Nucleus accumbens (tissue), 56 donors: ENCODE data around the gene EHBP1L1.
"Not testable (repeated sequence)": the region's sequence is repeated elsewhere in the genome, so short reads cannot be mapped to it uniquely, and the experiment has no call there.

Source experiments
- DNase-seq, 56 donors: peaks; one replicate each; lab custom pipeline; 2025; lab: John Stamatoyannopoulos, UW

The EHBP1L1 gene

DNA sequence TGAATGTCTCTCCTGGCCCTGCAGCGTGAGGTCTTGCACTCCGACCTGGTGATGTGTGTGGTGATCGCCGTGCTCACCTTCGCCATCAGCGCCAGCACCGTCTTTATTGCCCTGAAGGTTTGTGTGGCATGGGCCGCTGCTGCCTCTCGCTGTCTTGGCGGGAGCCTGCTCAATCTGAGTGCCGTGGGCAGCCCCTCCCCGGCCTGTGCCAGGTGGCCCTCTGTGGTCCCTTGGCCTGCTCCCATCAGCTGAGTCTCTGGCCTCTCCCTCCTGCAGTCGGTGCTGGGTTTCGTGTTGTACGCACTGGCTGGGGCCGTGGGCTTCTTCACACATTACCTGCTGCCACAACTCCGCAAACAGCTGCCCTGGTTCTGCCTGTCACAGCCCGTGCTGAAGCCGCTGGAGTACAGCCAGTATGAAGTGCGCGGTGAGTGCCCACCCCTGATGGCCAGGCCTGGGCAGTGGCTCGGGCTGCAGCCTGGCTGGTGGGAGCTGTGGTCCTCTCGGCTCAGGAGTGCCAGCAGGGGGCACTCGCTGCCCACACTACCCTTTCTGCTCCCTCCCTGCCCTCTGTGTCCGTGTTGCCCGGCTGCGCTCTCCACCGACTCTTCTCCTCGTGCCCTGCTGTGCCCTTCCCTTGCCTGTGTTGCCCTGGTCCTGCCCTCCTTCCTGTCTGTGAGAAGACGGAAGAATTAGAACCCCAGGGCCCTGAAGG is 49.9 kb downstream of the EHBP1L1 start:
- peak in 50 of 56 donors; percentile 11 to 78 (median 49) for DNase-seq

DNA sequence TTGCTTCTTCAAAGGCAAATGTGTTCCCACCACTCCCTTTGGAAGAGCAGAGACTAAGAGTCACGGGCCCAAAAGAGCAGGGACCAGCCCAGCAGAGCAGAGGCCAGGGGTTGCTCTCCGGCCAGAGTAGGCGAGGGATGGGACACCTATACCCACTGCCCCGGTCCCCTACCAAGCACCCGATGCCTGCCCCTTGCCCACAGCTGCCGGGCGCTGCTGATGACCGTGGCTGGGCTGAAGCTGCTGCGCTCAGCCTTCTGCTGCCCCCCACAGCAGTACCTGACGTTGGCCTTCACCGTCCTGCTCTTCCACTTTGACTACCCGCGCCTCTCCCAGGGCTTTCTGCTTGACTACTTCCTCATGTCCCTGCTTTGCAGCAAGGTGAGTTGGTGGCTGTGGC is 51.3 kb downstream of the EHBP1L1 start:
- no peak for DNase-seq

DNA sequence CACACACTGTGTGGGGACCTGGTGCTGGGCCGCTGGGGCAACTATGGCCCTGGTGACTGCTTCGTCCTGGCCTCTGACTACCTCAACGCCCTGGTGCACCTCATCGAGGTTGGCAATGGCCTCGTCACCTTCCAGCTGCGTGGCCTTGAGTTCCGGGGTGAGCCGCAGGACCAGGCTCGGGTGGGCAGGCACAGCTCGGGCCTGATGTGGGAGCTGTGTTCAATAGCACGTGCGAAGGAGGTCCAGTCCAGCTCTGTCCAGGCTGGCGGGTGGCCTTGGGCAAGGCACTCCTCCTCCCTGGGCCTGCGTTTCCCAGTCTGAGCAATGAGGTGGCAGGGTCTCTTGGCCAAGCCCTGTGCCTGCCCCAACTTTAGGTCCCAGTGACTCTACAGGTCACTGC is 53.7 kb downstream of the EHBP1L1 start:
- DNase-seq, result no peak

DNA sequence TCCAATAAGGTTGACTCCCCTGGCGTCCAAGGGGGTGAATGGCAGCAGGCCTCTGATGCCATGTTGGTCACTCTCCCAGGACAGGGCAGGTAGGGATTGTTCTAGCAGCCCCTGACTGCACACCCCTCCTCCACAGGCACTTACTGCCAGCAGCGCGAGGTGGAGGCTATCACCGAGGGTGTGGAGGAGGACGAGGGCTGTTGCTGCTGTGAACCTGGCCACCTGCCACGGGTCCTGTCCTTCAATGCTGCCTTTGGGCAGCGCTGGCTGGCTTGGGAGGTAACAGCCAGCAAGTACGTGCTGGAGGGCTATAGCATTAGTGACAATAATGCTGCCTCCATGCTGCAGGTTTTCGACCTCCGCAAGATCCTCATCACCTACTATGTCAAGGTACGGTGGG is 54.4 kb downstream of the EHBP1L1 start:
- DNase-seq, result no peak

DNA sequence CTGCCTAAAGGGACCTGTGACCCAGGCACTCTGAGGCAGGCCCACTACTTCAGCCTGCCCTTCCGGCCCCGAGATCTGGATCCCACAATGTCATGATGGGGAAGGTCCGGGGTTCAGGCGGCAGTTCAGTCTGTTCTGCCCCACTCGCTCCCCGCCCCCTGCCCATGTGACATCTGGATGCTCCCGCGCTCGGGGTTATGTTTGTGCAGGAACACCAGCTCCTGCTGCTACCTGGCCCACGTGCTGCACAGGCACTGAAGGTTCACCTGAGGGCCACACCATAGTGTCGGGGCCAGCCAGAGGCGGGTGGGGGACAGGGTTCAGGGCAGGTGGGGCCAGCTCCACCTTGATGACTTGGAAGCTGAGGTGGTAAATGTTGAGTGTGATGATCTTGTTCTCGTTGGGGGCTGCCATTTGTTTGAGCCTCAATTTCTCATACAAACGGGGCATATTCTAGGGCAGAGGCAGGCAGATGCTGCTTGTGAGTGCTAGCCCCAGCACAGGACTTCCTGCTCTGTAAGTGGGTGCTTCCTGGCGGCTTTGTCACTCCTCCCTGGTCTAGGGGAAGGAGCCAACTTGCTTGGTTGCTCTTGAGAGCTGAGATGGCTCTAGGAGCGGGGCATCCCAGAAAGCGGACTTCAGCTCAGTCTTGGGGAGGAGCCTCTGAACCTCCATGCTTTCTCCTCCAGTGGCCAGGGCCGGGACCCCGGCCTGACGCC is 57.7 kb downstream of the EHBP1L1 start:
- no peak for DNase-seq

DNA sequence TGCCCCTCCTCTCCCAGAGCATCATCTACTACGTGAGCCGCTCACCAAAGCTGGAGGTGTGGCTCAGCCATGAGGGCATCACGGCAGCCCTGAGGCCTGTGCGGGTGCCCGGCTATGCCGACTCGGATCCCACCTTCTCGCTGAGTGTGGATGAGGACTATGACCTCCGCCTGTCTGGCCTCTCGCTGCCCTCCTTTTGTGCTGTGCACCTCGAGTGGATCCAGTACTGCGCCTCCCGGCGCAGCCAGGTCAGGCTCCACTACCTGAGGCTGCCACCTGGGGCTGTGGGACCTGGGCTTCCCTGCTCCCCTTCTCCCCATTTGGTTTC is 58.2 kb downstream of the EHBP1L1 start:
- no peak for DNase-seq

DNA sequence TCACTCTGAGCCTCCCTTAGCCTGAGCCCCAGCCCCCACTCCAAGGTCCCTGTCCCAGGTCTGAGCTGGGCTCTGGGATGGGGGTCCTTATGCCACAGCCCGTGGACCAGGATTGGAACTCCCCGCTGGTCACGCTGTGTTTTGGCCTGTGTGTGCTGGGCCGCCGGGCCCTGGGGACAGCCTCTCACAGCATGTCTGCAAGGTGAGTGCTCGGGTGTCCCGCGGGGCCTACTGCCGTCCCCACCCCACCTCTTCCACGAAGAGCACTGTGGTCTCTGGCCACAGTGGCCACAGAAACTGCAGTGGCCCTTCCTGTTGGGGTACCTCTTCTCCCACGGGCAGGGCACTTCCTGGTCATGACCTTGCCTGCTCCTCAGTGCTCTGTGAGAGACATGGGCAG is 58.6 kb downstream of the EHBP1L1 start:
- DNase-seq, result no peak

DNA sequence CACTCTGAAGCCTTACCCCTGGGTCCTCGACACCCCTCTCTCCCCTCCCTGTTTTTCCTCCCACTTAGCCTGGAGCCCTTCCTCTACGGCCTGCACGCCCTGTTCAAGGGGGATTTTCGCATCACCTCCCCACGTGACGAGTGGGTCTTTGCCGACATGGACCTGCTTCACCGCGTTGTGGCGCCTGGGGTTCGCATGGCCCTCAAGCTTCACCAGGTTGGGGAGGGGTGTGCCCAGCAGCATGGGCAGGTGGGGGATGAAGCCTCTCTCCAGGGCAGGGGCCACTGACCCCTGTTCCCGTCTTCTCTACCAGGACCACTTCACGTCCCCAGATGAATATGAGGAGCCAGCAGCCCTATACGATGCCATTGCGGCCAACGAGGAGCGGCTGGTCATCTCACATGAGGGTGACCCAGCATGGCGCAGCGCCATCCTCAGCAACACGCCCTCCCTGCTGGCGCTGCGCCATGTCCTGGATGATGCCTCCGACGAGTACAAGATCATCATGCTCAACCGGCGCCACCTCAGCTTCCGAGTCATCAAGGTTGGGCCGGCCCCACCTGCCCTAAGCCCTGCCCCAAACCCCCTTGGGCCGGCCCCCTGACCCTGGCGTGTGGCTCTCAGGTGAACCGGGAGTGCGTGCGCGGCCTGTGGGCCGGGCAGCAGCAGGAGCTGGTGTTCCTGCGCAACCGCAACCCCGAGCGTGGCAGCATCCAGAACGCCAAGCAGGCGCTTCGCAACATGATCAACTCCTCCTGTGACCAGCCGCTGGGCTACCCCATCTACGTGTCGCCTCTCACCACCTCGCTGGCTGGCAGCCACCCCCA is 59.3 kb downstream of the EHBP1L1 start:
- no peak for DNase-seq

DNA sequence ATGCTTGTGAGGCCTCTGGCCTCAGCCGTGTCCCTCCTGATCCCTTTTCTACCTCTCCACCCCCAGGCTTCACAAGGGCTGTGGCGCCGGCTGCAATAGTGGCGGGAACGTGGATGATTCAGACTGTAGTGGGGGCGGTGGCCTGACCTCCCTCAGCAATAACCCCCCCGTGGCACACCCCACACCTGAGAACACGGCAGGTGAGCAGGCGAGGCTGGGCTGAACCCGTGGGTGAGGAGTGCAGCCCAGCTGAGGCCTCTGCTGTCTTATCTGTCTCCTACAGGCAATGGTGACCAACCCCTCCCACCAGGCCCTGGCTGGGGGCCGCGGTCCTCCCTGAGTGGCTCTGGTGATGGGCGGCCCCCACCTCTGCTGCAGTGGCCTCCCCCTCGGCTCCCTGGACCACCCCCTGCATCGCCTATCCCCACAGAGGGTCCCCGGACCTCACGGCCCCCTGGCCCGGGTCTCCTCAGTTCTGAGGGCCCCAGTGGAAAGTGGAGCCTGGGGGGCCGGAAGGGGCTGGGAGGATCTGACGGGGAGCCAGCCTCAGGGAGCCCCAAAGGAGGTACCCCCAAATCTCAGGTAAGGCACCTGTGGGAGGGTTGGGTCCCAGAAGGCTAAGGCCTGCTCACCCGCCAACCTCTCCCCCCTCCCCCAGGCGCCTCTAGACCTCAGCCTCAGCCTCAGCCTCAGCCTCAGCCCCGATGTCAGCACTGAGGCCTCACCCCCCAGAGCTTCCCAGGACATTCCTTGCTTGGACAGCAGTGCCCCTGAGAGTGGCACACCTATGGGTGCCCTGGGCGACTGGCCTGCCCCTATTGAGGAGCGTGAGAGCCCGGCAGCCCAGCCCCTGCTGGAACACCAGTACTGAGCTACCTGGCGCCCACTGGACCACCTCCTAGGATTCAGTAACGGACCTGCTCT is 60.5 kb downstream of the EHBP1L1 start:
- no peak for DNase-seq

DNA sequence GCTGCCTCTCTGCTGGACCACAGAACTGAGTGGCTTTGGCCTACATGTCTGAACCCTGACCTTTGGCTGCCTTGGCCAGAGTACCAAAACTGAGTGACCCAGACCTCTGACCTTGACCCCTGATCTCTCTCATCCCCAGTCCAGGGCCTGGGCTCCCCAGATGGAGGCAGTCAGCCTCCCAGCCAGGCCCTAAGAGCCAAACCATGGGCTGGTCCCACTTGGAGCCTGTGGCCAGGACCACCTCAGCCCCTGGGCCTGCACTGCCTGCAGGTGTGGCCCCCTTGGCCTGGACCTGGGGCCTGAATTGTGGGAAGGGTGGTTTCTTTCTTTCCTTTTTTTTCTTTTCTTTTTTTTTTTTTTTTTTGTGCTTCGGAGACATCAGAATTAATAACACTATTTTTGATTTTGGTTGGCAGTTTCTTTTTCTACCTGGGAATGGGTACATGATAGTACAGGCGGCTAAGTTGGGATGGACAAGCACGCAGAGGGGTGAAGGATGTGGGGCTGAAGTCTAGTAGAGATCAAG is 61.2 kb downstream of the EHBP1L1 start:
- DNase-seq, result no peak

DNA sequence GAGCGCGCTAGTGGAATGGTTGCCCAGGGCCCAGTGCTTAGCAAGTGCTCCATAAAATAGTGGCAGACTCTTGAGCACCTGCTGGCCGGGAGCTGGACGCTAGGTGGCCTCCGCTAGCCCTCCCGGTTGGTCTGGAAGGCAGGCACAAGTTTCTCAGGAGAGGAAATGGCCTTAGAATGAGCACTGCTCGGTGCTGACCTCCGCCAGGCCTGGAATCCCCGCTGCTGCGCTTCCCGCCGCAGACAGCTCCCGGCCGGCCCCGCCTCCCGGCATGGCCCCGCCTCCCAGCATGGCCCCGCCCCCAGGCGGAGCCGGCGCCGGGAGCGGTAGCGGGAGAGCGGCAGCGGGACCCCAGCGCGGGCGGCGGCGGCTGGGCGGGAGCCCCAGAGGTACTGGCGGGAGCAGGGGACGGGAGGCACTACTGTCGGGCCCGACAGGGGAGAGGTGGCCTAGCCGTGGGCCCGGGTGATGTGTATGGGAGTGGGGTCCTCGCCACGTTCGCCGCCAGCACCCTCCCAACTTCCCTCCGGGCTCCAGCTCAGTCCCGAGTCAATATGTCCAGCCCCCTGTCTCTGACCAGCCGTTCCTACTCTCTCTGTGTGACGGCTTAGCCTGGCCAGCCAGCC is 62.1 kb downstream of the EHBP1L1 start, which contains the start of gene SIPA1:
Gene SIPA1 (plus strand): TSS at position 308 of the 626 bp plus-strand sequence. CDS start 2,821 bp downstream, outside the sequence.
- peak in 46 of 56 donors; percentile 8 to 76 (median 42) for DNase-seq

DNA sequence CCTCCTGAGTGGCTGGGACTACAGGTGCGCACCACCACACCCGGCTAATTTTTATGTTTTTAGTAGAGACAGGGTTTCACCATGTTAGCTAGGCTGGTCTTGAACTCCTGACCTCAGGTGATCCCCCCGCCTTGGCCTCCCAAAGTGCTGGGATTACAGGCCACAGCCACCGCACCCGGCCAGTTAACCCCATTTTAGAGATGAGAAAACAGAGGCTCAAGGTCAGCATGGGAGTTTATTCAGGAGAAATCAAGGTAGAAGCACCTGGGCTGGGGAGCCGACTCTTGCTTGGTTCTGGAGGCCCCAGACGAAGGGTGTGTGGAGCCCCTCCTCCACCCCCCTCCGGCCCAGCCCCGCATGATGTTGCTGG is 63.4 kb downstream of the EHBP1L1 start:
- not testable (repeated sequence) for DNase-seq

DNA sequence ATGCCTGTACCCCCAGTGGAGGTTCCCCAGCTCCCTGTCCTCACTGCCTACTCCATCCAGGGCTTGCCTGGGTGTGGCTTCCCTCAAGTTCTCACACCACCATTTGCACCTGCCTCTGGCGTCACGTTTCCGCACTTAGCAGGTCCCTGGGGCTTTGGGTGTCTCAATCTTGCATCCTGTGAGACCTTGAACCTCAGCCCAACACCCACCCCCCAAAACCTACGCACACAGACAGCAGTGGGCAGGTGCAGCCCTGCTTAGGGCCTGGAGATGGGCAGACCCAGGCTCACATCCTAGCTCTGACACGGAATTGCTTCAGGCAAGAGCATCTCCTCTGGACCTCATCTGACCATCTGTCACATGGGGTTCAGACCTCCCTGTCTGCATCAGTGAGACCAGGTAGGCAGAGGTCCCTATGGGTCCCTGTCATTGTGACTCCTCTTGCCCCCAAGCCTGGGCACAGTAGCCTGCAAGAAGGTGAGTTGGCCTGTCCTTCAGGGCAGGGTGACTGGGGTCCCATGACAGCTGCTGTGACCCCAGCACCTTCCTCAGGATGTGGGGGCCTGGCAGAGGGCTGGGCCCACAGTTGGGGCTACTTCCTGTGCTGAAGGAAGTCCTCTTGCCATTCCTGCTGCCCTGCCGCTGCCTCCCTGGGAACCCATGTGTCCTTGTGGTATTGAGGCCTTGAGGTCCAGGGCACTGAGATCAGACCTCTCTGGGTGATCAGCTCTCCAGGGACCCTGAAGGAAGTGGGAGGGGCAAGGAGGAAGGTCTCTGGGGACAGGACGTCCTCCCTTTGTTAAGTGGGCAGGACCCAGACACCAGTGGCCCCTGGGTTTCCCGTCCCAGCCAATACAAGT is 64.0 kb downstream of the EHBP1L1 start:
- DNase-seq, result peak in 14 of 56 donors; percentile 17 to 56 (median 31)

DNA sequence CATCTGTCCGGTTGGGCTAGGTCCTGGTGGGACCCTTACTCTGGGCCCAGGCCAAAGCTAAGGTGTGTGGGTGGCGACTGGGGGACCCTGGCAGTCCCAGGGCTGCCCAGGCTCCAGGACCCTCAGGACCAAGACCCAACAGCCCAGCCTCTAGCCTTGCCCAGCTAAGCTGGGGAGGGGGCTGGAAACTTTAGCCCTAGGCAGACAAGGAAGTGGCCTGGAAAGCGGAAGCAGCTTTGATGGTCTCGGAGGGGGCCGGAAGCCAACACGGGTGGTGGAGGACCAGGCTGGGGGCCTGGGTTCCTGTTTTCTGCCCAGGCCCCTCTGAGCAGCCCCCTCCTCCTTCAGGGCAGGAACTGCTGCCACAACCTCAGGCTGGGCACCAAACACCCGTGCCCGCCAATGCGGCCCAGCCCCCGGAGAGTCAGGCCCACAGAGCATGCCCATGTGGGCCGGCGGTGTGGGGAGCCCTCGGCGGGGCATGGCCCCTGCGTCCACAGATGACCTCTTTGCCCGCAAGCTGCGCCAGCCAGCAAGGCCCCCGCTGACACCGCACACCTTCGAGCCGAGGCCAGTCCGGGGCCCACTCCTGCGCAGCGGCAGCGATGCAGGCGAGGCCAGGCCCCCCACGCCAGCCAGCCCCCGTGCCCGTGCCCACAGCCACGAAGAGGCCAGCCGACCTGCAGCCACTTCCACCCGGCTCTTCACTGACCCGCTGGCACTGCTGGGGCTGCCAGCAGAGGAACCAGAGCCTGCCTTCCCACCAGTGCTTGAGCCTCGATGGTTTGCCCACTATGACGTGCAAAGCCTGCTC is 64.8 kb downstream of the EHBP1L1 start:
- peak in 26 of 56 donors; percentile 6 to 59 (median 34) for DNase-seq

DNA sequence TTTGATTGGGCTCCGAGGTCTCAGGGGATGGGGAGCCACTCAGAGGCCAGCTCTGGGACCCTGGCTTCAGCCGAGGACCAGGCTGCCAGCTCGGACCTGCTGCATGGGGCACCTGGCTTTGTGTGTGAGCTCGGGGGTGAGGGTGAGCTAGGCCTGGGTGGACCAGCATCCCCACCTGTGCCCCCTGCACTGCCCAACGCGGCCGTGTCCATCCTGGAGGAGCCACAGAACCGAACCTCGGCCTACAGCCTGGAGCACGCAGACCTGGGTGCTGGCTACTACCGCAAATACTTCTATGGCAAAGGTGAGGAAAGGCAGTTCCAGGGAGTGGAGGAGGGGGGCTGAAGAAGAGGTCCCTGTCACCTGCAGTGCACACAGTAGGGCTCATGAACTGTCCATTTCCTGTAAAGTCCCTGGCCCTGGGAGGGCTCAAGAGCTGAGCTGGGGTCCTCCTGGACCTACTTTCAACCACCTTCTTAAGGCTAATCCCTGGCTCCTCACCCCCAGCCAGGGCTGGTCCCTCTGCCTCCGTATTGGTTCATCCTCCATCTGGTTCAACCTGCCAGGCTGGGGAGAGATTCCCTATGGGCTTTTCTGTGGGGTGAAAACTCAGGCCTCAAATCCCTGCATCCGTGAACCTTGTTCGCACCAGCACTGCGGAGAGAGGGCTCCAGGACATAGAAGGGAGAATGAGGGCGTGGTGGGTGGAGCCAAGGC is 65.6 kb downstream of the EHBP1L1 start:
- DNase-seq, result no peak
